ENCODE data around the gene FOLR1.
"Not testable (repeated sequence)": the region's sequence is repeated elsewhere in the genome, so short reads cannot be mapped to it uniquely, and the experiment has no call there.

FOLR1 gene

DNA sequence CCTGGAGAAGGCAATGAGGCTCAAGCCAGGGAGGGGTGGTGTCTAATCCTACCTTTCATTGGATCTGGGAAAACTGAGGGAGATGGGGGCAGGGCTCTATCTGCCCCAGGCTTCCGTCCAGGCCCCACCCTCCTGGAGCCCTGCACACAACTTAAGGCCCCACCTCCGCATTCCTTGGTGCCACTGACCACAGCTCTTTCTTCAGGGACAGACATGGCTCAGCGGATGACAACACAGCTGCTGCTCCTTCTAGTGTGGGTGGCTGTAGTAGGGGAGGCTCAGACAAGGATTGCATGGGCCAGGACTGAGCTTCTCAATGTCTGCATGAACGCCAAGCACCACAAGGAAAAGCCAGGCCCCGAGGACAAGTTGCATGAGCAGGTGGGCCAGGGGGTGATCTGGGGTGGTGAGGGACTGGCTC is at the start of gene FOLR1:
FOLR1 (plus strand) TSS at position 180 of the 421 bp plus-strand sequence; CDS start at position 214, 34 bp downstream.
- DNase-seq (ENCODE audit: low spot score) (peak; percentile 61), FAIRE-seq (peak; percentile 55)

- FAIRE-seq = peak; percentile 92
- peak; percentile 53 for DNase-seq (ENCODE audit: low spot score)
These were observed 49.4 kb upstream of the FOLR1 start for GRCh38 chr11:72142543-72142942.

GRCh38 chr11:72144807-72145565 is 47.0 kb upstream of the FOLR1 start:
- peak; percentile 70 for FAIRE-seq
- DNase-seq (ENCODE audit: low spot score) = peak; percentile 78

GRCh38 chr11:72146625-72147024 is 45.3 kb upstream of the FOLR1 start:
- DNase-seq (ENCODE audit: low spot score) = no peak
- no peak for FAIRE-seq

GRCh38 chr11:72150882-72151281 is 41.1 kb upstream of the FOLR1 start:
- FAIRE-seq (no peak), DNase-seq (ENCODE audit: low spot score) (no peak)

GRCh38 chr11:72153874-72154273 is 38.1 kb upstream of the FOLR1 start:
- FAIRE-seq; DNase-seq (ENCODE audit: low spot score): not testable (repeated sequence)

- DNase-seq (ENCODE audit: low spot score) (no peak), FAIRE-seq (no peak)
These were observed 37.1 kb upstream of the FOLR1 start for GRCh38 chr11:72154816-72155215.

DNA sequence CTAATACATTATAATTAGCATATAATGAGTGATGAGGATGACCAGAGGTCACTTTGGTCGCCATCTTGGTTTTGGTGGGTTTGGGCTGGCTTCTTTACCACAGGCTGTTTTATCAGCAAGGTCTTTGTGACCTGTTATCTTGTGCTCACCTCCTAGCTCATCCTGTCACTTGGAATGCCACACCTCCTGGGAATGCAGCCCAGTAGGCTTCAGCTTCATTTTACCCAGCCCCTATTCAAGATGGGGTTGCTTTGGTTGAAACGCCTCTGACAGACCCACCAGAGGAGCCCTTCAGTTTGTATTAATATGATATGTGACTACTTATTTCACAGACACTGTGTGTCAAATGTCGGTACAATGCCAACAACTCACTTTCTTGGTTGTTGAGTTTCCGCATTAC is 36.2 kb upstream of the FOLR1 start:
- FAIRE-seq = no peak
- no peak for DNase-seq (ENCODE audit: low spot score)

DNA sequence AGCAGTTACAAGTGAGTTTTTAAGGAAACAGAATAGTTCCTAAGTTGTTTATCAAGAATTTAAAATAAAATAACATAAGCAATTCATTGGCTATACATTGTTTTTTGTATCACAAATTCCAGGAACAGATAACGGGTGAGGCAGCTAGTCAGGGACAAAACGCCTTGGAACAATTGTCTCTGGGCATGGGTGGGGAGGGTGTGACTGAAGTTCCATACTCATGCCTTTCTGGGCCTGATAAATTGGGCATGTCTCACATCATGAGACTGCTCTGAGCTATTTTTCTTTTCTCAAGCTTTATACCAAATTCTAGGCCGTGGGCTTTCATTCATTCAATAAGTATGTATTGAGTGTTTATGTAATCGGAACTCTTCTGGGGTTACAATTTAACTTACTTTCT is 34.8 kb upstream of the FOLR1 start:
- FAIRE-seq = no peak
- DNase-seq (ENCODE audit: low spot score) = no peak

DNA sequence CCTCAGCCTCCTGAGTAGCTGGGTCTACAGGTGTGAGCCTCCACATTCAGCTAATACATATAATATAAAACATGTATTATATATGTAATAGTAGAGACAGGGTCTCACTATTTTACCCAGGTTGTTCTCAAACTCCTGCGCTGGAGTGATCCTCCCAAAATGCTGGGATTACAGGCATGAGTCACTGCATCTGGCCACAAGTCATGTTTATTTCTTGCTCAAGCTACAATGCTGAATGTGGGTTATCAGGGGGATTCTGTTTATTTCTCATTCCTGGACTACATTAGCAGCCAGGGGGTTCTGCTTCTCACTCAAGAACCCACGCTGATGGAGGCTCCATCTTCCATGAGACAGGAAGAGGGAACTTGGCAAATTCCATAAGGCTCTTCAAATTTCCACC is 31.6 kb upstream of the FOLR1 start:
- FAIRE-seq = no peak
- no peak for DNase-seq (ENCODE audit: low spot score)

GRCh38 chr11:72162891-72163492 is 28.9 kb upstream of the FOLR1 start:
- no peak for DNase-seq (ENCODE audit: low spot score)
- FAIRE-seq = no peak

DNA sequence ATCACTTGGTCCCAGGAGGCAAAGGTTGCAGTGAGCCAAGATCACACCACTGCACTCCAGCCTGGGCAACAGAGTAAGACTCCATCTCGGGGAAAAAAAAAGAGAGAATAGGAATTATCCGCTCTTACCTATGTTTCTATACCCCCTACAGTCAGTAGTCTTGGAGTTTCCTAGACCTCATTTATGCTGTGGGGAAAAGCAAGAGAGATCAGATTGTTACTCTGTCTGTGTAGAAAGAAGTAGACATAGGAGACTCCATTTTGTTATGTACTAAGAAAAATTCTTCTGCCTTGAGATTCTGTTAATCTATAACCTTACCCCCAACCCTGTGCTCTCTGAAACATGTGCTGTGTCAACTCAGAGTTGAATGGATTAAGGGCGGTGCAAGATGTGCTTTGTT is 27.8 kb upstream of the FOLR1 start:
- DNase-seq (ENCODE audit: low spot score); FAIRE-seq: not testable (repeated sequence)

DNA sequence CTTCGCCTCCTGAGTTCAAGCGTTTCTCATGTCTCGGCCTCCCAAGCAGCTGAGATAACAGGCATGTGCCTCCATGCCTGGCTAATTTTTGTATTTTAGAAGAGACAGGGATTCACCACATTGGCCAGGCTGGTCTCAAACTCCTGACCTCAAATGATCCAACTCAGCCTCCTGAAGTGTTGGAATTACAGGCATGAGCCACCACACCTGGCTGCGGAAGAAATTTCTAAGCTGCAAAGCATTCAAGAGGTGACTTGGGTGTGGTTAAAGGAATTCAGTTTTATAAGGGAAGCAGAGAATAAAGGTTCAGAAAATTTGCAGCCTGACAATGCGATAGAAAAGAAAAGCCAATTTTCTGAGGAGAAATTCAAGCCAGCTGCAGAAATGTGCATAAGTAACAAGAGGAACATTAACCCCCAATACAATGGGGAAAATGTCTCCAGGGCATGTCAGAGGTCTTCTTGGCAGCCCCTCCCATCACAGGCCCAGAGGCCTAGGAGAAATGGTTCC is 22.8 kb upstream of the FOLR1 start:
- FAIRE-seq; DNase-seq (ENCODE audit: low spot score): not testable (repeated sequence)

GRCh38 chr11:72169754-72170153 is 22.2 kb upstream of the FOLR1 start:
- not testable (repeated sequence) for DNase-seq (ENCODE audit: low spot score); FAIRE-seq

- FAIRE-seq; DNase-seq (ENCODE audit: low spot score): not testable (repeated sequence)
These were observed 19.9 kb upstream of the FOLR1 start for GRCh38 chr11:72172043-72172442.

GRCh38 chr11:72173291-72173690 is 18.6 kb upstream of the FOLR1 start:
- DNase-seq (ENCODE audit: low spot score) (no peak), FAIRE-seq (no peak)

- DNase-seq (ENCODE audit: low spot score) (no peak), FAIRE-seq (no peak)
These were observed 17.5 kb upstream of the FOLR1 start for GRCh38 chr11:72174302-72175070.

DNA sequence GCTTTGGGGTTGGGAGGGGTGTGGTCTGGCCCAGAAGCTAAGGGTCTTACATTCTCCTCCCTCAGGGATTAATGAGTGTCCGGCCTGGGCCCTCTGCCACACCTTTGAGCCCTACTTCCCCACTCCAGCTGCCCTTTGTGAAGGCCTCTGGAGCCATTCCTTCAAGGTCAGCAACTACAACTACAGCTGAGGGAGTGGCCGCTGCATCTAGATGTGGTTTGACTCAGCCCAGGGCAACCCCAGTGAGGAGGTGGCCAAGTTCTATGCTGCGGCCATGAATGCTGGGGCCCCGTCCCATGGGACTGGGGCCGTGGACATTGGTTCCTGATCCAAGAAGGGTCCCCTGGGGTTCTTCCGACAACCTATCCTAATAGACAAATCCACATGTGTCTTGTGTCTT is 14.3 kb upstream of the FOLR1 start:
- no peak for DNase-seq (ENCODE audit: low spot score)
- FAIRE-seq = no peak

- FAIRE-seq (no peak), DNase-seq (ENCODE audit: low spot score) (no peak)
These were observed 12.7 kb upstream of the FOLR1 start for GRCh38 chr11:72179049-72179803.

GRCh38 chr11:72179804-72180396 is 12.0 kb upstream of the FOLR1 start:
- DNase-seq (ENCODE audit: low spot score) = peak; percentile 35
- no peak for FAIRE-seq

All from RCC 7860 (cell line).